GM18519 (cell line): ENCODE data around the gene ABHD16A.
"Not testable (repeated sequence)": the region's sequence is repeated elsewhere in the genome, so short reads cannot be mapped to it uniquely, and the experiment has no call there.

Source experiments
- ATAC-seq: cut with Tn5 transposase; IDR thresholded peaks from one replicate; pipeline ENCODE4 v1.9.1; 2021; ENCODE audit warnings: mild to moderate bottlenecking, moderate library complexity; ENCODE audit not compliant: unreplicated experiment, low FRiP score

ABHD16A gene

DNA sequence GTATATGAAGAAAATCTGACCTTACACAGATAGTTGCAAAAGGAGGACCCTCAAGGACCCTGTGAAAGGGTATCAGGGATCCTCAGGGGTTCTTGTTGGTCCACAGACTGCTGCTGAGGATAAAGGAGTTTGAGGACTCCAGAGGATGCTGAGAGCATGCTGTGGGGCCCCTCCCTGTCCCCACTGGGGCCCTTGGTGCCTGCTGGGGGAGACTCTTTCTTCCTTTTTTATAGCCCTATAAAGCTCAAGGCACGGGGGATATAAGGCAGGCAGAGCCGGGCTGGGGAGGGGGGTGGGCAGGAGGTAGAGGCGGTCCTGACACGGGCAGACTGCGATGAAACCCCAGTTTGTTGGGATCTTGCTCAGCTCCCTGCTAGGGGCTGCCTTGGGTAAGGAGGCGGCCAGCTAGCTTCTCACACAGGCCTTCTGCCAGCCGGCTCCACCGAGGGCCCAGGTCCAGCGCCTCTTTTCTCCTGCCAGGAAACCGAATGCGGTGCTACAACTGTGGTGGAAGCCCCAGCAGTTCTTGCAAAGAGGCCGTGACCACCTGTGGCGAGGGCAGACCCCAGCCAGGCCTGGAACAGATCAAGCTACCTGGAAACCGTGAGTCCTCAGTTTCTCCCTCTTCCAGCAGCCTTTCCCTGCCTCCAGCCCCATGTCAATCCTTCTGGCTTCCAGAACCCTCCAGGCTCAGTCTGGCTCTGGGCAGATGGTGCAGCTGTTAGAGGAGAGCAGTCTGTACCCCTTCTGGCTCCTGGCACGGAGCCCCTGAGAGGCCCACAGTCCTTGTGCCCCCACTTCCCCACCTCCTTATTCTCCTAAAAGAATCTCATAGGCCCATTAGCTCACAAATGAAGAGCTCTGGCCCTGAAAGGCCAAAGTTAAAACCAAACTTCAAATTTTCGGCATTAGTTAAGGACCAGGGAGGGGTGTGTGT is 12.2 kb upstream of the ABHD16A start, which contains the start of gene LY6G6D:
Gene LY6G6D, plus strand, starts transcription at position 327 of the 937 bp plus-strand sequence. Its CDS starts 8 bp downstream, at position 335.
- ATAC-seq = no peak

- no peak for ATAC-seq
Measured at GRCh38 chr6:31713991-31714684, 11.0 kb upstream of the ABHD16A start.

DNA sequence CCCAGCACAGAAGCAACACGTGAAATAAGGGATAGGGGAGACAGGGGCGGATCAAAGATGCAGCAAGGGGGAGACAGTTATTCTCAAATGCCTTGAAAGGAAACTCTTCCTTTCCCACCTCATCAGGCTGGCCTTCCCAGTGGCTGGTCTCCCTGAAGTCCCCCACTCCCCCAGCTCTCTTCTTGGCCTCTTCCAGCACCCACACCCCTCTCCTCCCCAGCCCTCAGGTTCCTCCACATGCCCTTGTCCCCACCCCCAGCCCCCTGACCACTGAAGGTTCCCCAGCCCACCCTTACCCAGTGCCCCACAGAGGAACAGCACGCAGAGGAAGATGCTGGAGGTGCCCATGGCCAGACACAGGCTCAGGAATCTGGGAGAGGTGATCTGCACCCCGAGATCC is 10.3 kb upstream of the ABHD16A start:
- no peak for ATAC-seq

- ATAC-seq = no peak
Measured at GRCh38 chr6:31712296-31712695, 9.2 kb upstream of the ABHD16A start.

GRCh38 chr6:31711233-31711632 is 8.1 kb upstream of the ABHD16A start:
- ATAC-seq = no peak

- ATAC-seq = no peak
Measured at GRCh38 chr6:31710523-31711219, 7.5 kb upstream of the ABHD16A start.

DNA sequence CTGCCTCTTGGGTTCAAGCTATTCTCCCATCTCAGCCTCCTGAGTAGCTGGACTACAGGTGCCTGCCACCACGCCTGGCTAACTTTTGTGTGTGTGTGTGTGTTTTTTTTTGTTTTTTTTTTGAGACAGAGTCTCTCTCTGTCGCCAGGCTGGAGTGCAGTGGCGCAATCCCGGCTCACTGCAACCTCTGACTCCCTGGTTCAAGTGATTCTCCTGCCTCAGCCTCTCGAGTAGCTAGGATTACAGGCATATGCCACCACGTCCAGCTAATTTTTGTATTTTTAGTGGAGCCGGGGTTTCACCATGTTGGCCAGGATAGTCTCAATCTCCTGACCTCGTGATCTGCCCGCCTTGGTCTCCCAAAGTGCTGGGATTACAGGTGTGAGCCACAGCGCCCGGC is 6.0 kb upstream of the ABHD16A start:
- ATAC-seq = not testable (repeated sequence)

DNA sequence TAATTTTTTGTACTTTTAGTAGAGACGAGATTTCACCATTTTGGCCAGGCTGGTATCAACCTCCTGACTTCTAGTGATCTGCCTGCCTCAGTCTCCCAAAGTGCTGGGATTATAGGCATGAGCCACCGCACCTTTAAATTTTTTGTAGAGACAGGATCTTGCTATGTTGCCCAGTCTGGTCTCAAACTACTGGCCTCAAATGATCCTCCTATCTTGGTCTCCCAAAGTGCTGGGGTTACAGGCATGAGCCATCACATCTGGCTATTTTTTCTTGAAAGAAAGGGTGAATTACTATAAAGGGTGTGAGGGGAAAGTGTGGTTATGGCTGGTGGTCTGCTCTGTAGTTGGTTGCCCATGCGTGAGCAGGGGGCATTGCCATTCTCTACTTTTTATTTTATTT is 5.1 kb upstream of the ABHD16A start:
- ATAC-seq = no peak

- no peak for ATAC-seq
Measured at GRCh38 chr6:31707701-31708100, 4.6 kb upstream of the ABHD16A start.

DNA sequence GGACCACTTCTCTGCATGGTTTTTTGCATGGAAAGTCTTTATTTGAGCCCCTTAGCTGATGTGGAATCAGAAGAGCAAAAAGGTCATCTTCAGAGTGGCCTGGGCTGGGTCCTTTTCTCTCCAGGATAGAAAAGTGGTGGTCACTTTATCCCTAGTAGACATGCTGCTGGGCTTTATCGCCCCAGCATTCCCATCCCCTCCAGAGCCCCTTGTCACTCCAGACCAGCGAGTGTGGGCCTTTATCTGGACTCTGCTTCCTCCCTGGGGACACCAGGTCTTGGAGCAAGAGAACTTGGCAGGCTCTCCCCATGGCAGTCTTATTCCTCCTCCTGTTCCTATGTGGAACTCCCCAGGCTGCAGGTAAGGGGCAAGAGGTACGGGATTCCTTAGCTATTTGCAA is 3.5 kb upstream of the ABHD16A start, which contains the start of gene LY6G6F:
Gene LY6G6F, plus strand, starts transcription at position 268 of the 400 bp plus-strand sequence. Its CDS starts 41 bp downstream, at position 309.
- no peak for ATAC-seq

DNA sequence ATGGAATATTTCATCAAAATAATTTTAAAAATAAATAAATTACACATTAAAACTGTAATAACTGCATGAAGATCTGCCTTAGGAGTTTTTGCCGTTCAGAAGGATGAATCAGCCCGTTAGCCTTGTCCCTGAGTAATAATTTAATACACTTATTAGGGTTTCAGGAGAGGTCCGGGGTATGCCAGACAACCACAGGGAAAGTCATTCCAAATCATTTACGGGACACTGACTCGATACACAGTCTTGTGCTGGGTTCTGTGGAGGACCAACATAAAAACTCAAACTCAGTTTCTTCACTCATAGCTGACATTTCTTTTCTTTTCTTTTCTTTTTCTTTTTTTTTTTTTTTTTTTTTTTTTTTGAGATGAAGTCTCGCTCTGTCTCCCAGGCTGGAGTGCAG is 2.8 kb upstream of the ABHD16A start:
- no peak for ATAC-seq

DNA sequence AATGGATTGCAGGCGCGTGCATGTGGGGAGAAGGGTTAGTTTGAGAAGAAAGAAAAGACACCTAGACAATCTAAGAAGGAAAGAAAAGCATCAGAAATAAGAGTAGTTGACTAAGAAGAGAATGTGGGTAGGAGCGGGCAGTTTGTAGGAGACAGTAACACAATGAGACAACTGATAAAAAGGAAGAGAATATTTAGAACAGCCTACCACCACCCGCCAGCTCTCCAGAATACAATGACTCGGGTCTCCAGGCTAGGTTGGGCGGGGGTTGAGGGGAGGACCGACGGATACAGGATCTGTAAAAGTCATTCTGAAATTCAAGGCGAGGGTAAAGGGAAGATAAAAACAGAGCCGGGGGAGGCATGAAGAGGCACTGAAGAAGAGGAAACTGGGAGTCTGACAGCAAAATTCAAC is 712 bp downstream of the ABHD16A start:
- no peak for ATAC-seq

DNA sequence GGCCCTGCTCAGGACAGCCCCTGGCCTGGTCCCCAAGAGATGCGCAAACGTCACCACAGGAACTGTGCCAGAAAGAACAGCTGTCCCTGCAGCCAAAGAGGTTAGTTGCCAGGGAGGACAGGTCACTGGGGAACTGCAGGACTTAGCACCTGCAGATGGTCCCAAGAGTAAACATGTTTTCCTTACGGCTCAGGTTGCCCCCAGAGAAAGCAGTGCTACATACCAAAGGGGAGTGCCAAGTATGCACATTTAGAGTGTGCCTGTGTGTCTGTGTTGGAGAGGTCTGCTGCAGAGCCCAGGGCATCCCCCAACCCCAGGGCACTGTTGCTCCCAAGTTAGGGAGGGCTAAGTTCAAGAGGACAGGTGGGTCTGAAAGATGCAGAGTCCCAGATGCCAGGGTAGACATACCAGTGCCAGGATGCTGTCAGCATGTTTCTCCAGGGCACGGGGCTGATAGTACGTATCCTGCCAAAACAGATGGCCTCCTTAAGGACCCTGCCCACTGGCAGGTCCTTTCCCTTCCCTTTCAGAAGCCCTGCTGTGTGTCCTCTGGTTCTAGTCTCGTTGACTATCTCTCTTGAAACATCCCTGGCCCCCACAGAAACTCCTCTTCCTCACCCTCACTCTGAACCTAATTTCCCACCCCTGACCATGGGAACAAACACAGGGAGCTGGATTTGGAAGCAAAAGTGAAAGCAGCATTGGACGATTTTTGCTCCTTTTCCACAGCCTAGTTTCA is 1.3 kb downstream of the ABHD16A start:
- ATAC-seq = no peak

DNA sequence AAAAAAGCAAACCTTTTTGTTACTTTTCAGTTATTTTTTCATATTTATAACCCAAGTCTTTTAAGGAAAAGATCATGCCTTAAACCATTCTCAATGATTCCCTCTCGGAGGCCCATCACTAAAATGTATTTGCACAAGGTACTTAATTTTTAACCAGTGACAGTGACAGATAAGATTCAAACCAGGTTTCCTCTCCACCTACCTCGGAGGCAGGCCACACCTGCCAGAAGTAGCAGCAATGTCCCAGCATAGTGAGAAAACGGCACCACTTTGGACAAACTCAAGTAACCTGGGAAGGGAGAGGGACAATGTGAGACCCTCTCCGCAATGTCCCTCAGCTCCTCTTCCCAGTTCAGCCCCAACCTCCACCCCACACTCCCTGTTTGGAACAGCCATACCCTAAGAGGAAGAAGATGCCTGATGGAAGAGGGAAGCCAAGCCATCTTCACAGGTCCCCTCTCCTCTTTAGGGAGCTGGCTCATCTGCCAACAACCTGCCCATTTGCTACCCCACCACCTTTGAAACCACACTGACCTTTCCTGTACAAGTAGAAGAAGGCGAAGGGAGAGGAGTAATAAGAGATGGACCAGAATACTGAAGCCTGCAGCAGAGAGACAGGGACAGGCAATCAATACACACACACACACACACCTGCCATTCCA is 2.3 kb downstream of the ABHD16A start:
- ATAC-seq = no peak

DNA sequence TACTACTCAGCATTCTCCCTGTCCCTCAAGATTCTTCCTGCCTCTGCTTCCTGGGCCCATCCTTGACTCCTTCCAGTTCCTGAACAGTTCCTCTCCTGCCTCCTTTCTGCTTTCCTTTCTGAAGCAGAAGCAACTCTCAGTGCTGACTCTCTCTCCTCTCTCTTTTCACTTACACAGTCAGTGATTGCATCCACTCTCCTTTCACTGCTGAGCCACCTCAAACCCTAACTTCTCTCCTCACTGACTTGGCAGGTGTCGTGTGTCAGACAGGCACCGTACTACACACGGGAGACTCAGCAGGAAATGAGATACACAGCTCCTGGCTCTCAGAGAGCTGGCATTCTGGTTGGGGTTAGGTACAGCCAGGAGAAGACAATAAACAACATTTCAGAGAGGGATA is 5.6 kb downstream of the ABHD16A start:
- ATAC-seq = no peak

DNA sequence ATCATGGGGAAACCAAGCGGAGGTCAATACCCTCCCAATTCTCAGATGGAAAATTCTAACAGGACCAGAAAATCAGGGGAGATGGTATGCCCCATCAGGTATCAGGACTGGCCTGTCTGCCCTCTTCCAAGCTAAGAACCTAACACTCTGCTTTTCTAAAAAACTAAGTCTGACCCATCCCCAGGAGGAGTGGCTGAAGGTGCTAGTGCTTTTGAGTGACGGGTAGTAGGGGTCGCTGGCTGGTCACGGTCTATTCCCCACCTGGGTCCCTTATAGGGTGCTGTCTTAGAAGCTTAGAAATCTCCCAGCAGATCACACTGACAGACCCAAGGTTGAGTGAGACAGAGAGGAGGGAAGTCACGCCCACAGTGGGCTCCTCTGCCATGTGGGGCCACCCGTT is 9.6 kb downstream of the ABHD16A start:
- ATAC-seq = no peak

GRCh38 chr6:31692886-31693285 is 10.2 kb downstream of the ABHD16A start:
- no peak for ATAC-seq

GRCh38 chr6:31692353-31692752 is 10.8 kb downstream of the ABHD16A start:
- ATAC-seq = no peak

- no peak for ATAC-seq
Measured at GRCh38 chr6:31691564-31692108, 11.5 kb downstream of the ABHD16A start.
